A673 (cell line): ENCODE results near the gene TCIRG1. TPM values are rescaled to one million over a fixed set of nuclear protein-coding genes. Genes with fewer than 3 reads are reported as not detected.

Experiments used
- BruUV-seq: library from RNA; stranded (reverse); fragments of 400-500 nt; replicated peaks from 2 replicates; lab custom pipeline; 2021; lab: Mats Ljungman, UMichigan
- CTCF ChIA-PET: fragments of 300-600 bp; sonication (Branson Sonifier 250); formaldehyde crosslinking; loops from one replicate; lab custom pipeline; 2022; ENCODE audit warnings: antibody characterized with exemption; lab: Charles Lee
- POLR2A ChIA-PET: fragments of 300-600 bp; sonication (Branson Sonifier 250); formaldehyde crosslinking; loops from one replicate; lab custom pipeline; 2022; ENCODE audit warnings: antibody characterized with exemption; ENCODE audit not compliant: low non-redundant PET; lab: Charles Lee
- DNase-seq: peaks from one replicate; pipeline ENCODE4 v3.0.0-alpha.2; 2015; ENCODE audit warnings: low spot score
- H3K27ac ChIP-seq: fragments of 200-600 bp; sonication (generic); 2 replicates; pipeline ENCODE4 v1.5.1; 2016; ENCODE audit warnings: mixed run types, low read depth, mild to moderate bottlenecking, mixed read lengths, antibody characterized with exemption, low read length; ENCODE audit not compliant: poor library complexity, severe bottlenecking
- H3K27me3 ChIP-seq: fragments of 200-600 bp; sonication (generic); replicated peaks from 2 replicates; pipeline ENCODE4 v1.6.1; 2017; ENCODE audit warnings: mixed run types, low read depth, mild to moderate bottlenecking, mixed read lengths, antibody characterized with exemption, low read length; ENCODE audit not compliant: insufficient read depth, poor library complexity
- H3K36me3 ChIP-seq: fragments of 200-600 bp; sonication (generic); 2 replicates; pipeline ENCODE4 v1.6.1; 2016; ENCODE audit warnings: mixed run types, mild to moderate bottlenecking, mixed read lengths, antibody characterized with exemption, low read length; ENCODE audit not compliant: insufficient read depth, poor library complexity, severe bottlenecking
- H3K4me1 ChIP-seq: fragments of 200-600 bp; sonication (generic); 2 replicates; pipeline ENCODE4 v1.6.1; 2017; ENCODE audit warnings: mixed run types, mild to moderate bottlenecking, mixed read lengths, antibody characterized with exemption, low read length; ENCODE audit not compliant: insufficient read depth, poor library complexity, severe bottlenecking
- H3K4me3 ChIP-seq: fragments of 200-600 bp; sonication (generic); 2 replicates; pipeline ENCODE4 v1.5.1; 2016; ENCODE audit warnings: low read depth, mixed run types, mild to moderate bottlenecking, mixed read lengths, low read length; ENCODE audit not compliant: poor library complexity, severe bottlenecking
- H3K9me3 ChIP-seq: fragments of 200-600 bp; sonication (generic); 2 replicates; pipeline ENCODE4 v1.6.1; 2016; ENCODE audit warnings: mixed run types, low read depth, mild to moderate bottlenecking, mixed read lengths, antibody characterized with exemption, low read length; ENCODE audit not compliant: poor library complexity, severe bottlenecking
- EZH2 ChIP-seq: fragments of 200-600 bp; sonication (generic); IDR thresholded peaks from 2 replicates; pipeline ENCODE4 v1.6.1; 2017; ENCODE audit warnings: borderline replicate concordance, low read depth, mild to moderate bottlenecking, mixed read lengths, antibody characterized with exemption, low read length; ENCODE audit not compliant: poor library complexity, severe bottlenecking
- intact Hi-C: fragments of 100-400 bp; cut with micrococcal nuclease; formaldehyde crosslinking; loops from one replicate; pipeline ENCODE4 v1.10.0; 2022; ENCODE audit not compliant: unreplicated experiment
- total RNA-seq: library from RNA; stranded (reverse); gene quantifications from 2 replicates; pipeline ENCODE4 v1.2.3, GENCODE V29; 2021
- TF ChIP-seq, protein P1 (sequence below): fragments of 300-800, 200-600 bp; sonication (generic); conservative IDR thresholded peaks from 2 replicates; pipeline ENCODE4 v1.5.1; 2017; ENCODE audit warnings: low read depth, mild to moderate bottlenecking, antibody characterized with exemption, low read length, moderate library complexity, mixed read lengths

Gene TCIRG1
- total RNA-seq, 1 experiment from 2014 or later, result 15.0 TPM

DNA sequence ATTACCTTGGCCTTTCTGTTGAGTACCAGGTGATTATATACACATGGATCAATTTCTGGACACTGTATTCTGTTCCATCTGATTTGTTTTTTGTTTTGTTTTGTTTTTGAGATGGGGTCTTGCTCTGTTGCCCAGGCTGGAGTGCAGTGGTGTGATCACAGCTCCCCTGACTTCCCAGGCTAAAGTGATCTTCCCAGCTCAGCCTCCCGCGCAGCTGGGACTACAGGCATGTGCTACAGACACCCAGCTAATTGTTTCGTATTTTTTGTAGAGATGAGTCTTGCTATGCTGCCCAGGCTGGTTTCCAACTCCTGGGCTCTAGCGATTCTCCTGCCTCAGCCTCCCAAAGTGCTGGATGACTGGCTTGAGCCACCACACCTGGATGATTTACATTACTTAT, 19.0 kb downstream of the TCIRG1 start:
- no peaks in the 10 kb centered on the region for H3K27me3 ChIP-seq
- BruUV-seq, result no TSS peak
- CTCF ChIA-PET, result no interaction called here
- H3K4me1 ChIP-seq, result no peaks in the 10 kb centered on the region
- POLR2A ChIA-PET, result interaction anchor here (0.5 kb wide), 1 partner anchor 151 kb away, joined by 4 read pairs; no protein-coding TSS in a partner anchor
- DNase-seq, result no peak
- peaks cover 13% of the 10 kb centered on the region for H3K36me3 ChIP-seq
- no peak for TF ChIP-seq EZH2
- TF ChIP-seq, protein P1, sequence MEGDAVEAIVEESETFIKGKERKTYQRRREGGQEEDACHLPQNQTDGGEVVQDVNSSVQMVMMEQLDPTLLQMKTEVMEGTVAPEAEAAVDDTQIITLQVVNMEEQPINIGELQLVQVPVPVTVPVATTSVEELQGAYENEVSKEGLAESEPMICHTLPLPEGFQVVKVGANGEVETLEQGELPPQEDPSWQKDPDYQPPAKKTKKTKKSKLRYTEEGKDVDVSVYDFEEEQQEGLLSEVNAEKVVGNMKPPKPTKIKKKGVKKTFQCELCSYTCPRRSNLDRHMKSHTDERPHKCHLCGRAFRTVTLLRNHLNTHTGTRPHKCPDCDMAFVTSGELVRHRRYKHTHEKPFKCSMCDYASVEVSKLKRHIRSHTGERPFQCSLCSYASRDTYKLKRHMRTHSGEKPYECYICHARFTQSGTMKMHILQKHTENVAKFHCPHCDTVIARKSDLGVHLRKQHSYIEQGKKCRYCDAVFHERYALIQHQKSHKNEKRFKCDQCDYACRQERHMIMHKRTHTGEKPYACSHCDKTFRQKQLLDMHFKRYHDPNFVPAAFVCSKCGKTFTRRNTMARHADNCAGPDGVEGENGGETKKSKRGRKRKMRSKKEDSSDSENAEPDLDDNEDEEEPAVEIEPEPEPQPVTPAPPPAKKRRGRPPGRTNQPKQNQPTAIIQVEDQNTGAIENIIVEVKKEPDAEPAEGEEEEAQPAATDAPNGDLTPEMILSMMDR, result no peak
- intact Hi-C loops, result no loop called here
- no peak overlapping the region for H3K27ac ChIP-seq
- H3K9me3 ChIP-seq, result no peaks in the 10 kb centered on the region
- no peak overlapping the region for H3K4me3 ChIP-seq

DNA sequence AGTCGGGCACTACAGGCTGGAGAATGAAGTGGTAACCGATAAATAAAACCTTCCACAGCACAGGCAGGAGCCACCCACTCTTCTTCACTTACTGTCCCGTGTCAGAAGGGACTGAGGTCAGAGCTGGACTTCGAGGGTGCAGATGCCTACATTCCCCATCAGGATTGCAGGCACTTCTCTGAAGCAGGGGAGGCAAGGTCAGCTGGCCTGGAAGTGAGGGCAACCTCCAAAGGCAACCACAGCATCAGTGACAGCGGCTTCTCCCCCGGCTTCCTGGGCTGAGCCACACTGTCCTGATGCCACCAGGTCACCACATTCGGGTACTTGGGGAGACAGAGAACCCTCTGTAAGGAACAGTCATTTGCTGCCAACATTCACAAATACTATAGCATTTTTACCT, 22.7 kb downstream of the TCIRG1 start:
- ChIA-PET CTCF (no interaction called here), POLR2A (no interaction called here)
- TF ChIP-seq, protein P1, result no peak
- intact Hi-C loops, result no loop called here
- Histone ChIP-seq H3K27me3 (no peaks in the 10 kb centered on the region), H3K36me3 (peaks cover 31% of the 10 kb centered on the region), H3K27ac (no peak overlapping the region), H3K9me3 (no peaks in the 10 kb centered on the region), H3K4me3 (no peak overlapping the region), H3K4me1 (no peaks in the 10 kb centered on the region)
- BruUV-seq, result no TSS peak
- no peak for DNase-seq

DNA sequence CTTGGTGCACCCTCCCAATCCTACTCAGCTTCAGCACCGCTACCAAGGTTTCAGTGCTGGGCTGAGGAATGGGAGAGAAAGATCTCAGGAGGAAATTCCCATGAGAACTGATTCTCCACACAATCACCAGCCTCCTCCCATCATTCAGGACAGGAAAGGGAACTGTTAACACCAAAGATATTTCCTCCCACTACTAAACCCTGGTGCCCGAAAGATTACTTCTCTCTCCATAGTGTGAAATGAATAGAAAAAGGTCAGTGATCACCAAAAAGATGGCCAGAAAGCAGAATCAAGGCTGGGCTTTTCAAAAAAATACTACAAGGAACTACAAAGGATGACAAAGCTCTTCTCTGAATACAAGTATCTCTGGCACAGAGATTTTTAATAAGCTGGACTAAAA, 26.1 kb downstream of the TCIRG1 start:
- BruUV-seq, result no TSS peak
- Histone ChIP-seq H3K4me3 (no peak overlapping the region), H3K27ac (no peak overlapping the region), H3K4me1 (no peaks in the 10 kb centered on the region), H3K36me3 (peaks cover 48% of the 10 kb centered on the region), H3K27me3 (no peaks in the 10 kb centered on the region), H3K9me3 (no peaks in the 10 kb centered on the region)
- intact Hi-C loops, result no loop called here
- TF ChIP-seq, protein P1, result no peak
- TF ChIP-seq EZH2, result no peak
- CTCF ChIA-PET, result no interaction called here
- POLR2A ChIA-PET, result no interaction called here
- no peak for DNase-seq
